Activated CD8-positive, alpha-beta memory T cell treated with anti-CD3 and anti-CD28 coated beads for 36 hours (primary cell): ENCODE measurements around the gene AP2B1. TPM values are rescaled to one million over a fixed set of nuclear protein-coding genes. Genes with fewer than 3 reads are reported as not detected.
"Not testable (repeated sequence)": the region's sequence is repeated elsewhere in the genome, so short reads cannot be mapped to it uniquely, and the experiment has no call there.

Experiments used
- CTCF ChIA-PET: fragments of 350-600 bp; sonication (Branson Sonifier 250); formaldehyde crosslinking; loops from one replicate; lab custom pipeline; 2021; ENCODE audit warnings: antibody characterized with exemption; lab: Charles Lee
- POLR2A ChIA-PET: fragments of 350-600 bp; sonication (Branson Sonifier 250); formaldehyde crosslinking; loops from one replicate; lab custom pipeline; 2021; ENCODE audit warnings: antibody characterized with exemption; lab: Charles Lee
- total RNA-seq, 2 experiments: library from RNA; stranded (reverse); gene quantifications; one replicate each; pipeline ENCODE4 v1.2.3, GENCODE V29; 2021

Gene AP2B1
- total RNA-seq, 2 experiments from 2014 or later: 162 to 163 TPM

GRCh38 chr17:35666070-35666469, 78.9 kb downstream of the AP2B1 start:
- POLR2A ChIA-PET: no interaction called here

GRCh38 chr17:35666967-35667532, 79.9 kb downstream of the AP2B1 start:
- POLR2A ChIA-PET: no interaction called here
- CTCF ChIA-PET: interaction anchor here (1.2 to 1.7 kb wide), 3 partner anchors 80 to 97 kb away, joined by 3 to 5 read pairs (median 3); no protein-coding TSS in a partner anchor

More at GRCh38 chr17:35666070-35666469, 78.9 kb downstream of the AP2B1 start:
- CTCF ChIA-PET: interaction anchor here (1.7 kb wide), 1 partner anchor 98 kb away, joined by 5 read pairs; no protein-coding TSS in a partner anchor

- ChIA-PET CTCF (interaction anchor here (1.2 kb wide), 1 partner anchor 95 kb away, joined by 3 read pairs; no protein-coding TSS in a partner anchor), POLR2A (no interaction called here)
Observed at GRCh38 chr17:35668802-35669201, 81.7 kb downstream of the AP2B1 start.

- POLR2A ChIA-PET: no interaction called here
- CTCF ChIA-PET: no interaction called here
Observed at GRCh38 chr17:35674552-35674951, 87.4 kb downstream of the AP2B1 start.

- CTCF ChIA-PET: no interaction called here
- POLR2A ChIA-PET: interaction anchor here (0.6 kb wide), 1 partner anchor 110 kb away, joined by 3 read pairs; no protein-coding TSS in a partner anchor
Observed at GRCh38 chr17:35676441-35676840, 89.3 kb downstream of the AP2B1 start.

- CTCF ChIA-PET: no interaction called here
- POLR2A ChIA-PET: no interaction called here
Observed at GRCh38 chr17:35679007-35679682, 92.0 kb downstream of the AP2B1 start.

GRCh38 chr17:35683591-35683990, 96.5 kb downstream of the AP2B1 start:
- ChIA-PET CTCF (interaction anchor here (0.8 kb wide), 1 partner anchor 23 kb away, joined by 3 read pairs; no protein-coding TSS in a partner anchor), POLR2A (no interaction called here)

GRCh38 chr17:35684055-35684802, 97.1 kb downstream of the AP2B1 start:
- CTCF ChIA-PET: no interaction called here
- POLR2A ChIA-PET: no interaction called here

GRCh38 chr17:35692512-35693210, 105.5 kb downstream of the AP2B1 start:
- ChIA-PET POLR2A (no interaction called here), CTCF (no interaction called here)

GRCh38 chr17:35693662-35694061, 106.5 kb downstream of the AP2B1 start:
- ChIA-PET CTCF (no interaction called here), POLR2A (no interaction called here)

- CTCF ChIA-PET: interaction anchor here (2.0 kb wide), 1 partner anchor 53 kb away, joined by 5 read pairs; no protein-coding TSS in a partner anchor
Observed at GRCh38 chr17:35694906-35695305, 107.8 kb downstream of the AP2B1 start.

GRCh38 chr17:35695613-35696012, 108.5 kb downstream of the AP2B1 start:
- CTCF ChIA-PET: interaction anchor here (2.0 kb wide), 1 partner anchor 52 kb away, joined by 5 read pairs; no protein-coding TSS in a partner anchor
- POLR2A ChIA-PET: interaction anchor here (0.7 kb wide), 2 partner anchors 82 to 1421 kb away, joined by 4 to 8 read pairs; no protein-coding TSS in a partner anchor

More at GRCh38 chr17:35694906-35695305, 107.8 kb downstream of the AP2B1 start:
- POLR2A ChIA-PET: no interaction called here

GRCh38 chr17:35698800-35699199, 111.7 kb downstream of the AP2B1 start:
- POLR2A ChIA-PET: no interaction called here
- CTCF ChIA-PET: no interaction called here

- CTCF ChIA-PET: no interaction called here
- POLR2A ChIA-PET: no interaction called here
Observed at GRCh38 chr17:35700150-35700549, 113.0 kb downstream of the AP2B1 start.

GRCh38 chr17:35701491-35701890, 114.4 kb downstream of the AP2B1 start:
- CTCF ChIA-PET: no interaction called here

GRCh38 chr17:35703308-35703707, 116.2 kb downstream of the AP2B1 start:
- POLR2A ChIA-PET, CTCF ChIA-PET: not testable (repeated sequence)

More at GRCh38 chr17:35701491-35701890, 114.4 kb downstream of the AP2B1 start:
- POLR2A ChIA-PET: no interaction called here

GRCh38 chr17:35705230-35705629, 118.1 kb downstream of the AP2B1 start:
- ChIA-PET CTCF (no interaction called here), POLR2A (no interaction called here)

- ChIA-PET POLR2A (no interaction called here), CTCF (no interaction called here)
Observed at GRCh38 chr17:35705705-35706104, 118.6 kb downstream of the AP2B1 start.

GRCh38 chr17:35708149-35708548, 121.0 kb downstream of the AP2B1 start:
- ChIA-PET POLR2A (interaction anchor here (0.7 kb wide), 1 partner anchor 524 kb away, joined by 3 read pairs; no protein-coding TSS in a partner anchor), CTCF (no interaction called here)
